IPS DF 19.7 (cell line): ENCODE measurements around the gene SYNE1.

Experiments
- DNase-seq: peaks from one replicate; pipeline ENCODE4 v3.0.0-alpha.2; 2013; ENCODE audit warnings: low read depth, low spot score

Gene SYNE1

DNA sequence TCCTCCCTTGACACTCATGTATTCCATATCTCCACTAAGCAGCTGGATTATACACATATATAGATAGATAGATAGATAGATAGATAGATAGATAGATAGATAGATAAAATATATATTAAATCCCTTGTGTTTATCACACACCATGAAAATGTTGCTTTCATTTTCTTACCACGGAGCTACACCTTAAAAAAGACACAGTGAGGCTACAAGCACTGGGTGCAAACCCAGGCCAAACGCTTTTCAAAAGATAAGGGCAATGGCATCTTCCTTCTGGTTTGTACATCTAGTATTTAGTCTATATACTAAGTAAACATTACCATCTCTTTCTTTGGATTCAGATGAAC lies 452.6 kb downstream of the SYNE1 start:
- DNase-seq, result no peak

DNA sequence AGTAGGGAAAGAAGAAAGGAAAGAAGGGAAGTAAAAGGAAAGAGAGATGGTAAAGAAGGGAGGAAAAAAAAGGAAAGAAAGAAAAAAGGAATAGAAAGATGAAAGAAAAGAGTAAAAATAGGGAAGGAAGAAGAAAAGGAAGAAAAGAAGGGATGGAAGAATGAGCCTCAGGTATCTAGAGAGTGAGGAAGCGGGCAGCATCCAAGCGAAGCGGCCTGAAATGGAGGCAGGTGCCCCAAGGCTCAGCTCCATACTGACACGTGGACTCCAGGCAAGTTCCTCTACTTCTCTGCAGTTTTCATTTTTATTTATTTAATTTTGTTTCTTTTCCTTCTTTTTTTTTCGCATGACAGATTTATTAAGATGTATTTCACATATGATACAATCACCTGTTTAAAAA lies 456.6 kb downstream of the SYNE1 start:
- no peak for DNase-seq

DNA sequence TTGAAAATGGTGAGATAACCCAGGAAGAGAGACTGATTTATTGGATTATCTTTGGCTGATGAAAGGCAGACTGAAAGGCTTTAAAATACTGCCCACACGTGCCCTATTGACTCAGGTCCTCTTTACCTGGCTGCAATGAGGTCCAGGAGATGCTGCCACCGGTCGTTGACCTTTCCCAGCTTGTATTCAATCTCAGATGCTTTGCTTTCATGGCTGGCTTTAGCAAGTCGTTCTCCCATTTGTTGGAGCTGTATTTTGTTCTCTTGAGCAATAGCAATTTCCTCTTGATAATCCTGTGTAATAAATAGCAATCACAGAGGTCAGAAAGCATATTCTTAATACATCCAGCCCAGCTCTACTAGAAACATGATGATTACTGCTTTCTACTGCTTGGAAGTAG lies 460.9 kb downstream of the SYNE1 start:
- no peak for DNase-seq

DNA sequence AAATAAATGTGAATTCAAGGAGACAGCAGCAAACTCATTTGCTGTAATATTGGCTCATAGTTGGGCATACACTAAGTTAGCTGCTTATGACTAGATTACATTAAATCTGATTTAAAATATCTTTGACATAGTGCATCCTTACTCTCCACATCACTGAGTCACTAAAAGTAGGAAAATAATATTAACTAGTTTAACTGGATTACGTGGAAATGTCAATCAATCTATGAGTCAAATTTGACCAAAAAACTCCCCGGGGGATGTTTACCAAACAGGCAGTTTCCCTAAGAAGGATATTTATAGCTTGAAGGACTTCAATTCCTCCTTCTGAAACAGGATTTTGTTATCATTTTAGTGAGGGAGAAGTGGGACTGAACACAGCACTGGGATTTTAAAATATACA lies 463.2 kb downstream of the SYNE1 start:
- no peak for DNase-seq

DNA sequence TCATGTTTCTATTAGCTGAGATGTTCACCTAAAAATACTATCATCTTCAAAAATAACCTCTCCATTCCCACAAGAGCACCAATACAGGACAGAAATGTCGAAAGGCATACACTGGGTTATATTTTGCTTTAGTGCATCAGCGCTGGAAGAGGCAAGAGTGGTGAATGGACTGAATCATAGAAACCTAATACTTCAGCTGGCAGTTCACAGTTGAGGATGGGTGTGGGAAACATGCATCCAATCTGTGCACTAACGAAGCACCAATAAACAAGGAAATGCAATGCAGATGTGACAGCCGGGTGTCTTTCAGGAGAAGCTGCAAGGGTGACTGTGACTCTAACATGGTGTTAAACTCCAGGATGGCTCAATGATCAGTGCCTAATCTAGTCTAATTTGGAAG lies 463.8 kb downstream of the SYNE1 start:
- no peak for DNase-seq

DNA sequence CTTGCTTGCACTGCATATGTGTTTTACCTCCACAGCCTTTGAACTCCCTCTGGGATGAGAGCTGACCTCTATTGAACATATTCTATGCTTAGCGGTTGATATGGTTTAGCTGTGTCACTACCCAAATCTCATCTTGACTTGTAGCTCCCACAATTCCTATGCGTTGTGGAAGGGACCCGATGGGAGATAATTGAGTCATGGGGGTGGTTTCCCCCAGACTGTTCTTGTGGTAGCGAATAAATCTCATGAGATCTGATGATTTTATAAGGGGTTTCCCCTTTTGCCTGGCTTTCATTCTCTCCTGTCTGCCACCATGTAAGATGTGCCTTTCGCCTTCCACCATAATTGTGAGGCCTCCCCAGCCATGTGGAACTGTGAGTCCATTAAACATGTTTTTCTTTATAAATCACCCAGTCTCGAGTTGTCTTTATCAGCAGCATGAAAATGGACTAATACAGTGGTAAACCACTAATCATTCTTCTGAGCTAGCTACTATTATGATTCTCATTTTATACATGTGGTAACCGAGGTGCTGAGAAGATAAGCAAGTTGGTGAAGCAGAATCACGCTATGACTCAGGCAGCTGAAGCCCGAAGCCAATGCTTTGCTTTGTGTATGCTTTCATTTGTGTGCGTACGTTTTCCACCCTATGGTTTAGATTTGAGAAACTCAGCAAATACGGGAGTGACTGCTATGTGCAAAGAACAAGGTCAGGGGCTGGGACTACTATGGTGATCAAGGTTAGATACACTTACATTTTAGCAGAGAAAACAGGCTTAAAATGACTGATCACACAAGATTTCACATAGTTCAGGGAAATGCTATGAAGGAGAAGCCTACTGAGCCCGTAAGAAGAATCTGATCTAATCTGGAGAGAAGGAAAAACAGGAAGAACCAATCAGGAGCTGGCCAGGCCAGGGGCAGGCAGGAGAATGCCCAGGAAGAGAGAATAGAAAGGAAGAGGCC lies 466.2 kb downstream of the SYNE1 start:
- DNase-seq, result no peak

DNA sequence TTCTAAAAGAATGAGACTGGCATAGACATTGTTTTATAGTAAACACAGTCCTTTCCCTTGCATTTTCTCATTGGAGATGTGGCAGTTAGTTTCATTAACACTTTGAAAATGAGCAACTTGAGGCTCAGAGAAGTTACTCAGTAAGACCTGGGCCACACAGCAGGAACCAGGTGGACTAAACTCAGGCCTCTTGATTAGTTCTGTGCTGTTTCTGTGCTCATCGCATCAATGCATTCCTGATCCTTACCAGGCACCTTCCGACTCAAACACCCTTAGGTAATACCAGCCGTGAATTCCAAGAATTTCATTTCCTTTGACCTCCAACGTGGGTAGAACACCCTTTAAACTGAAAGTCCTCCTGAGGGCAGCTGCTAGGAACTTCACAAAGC lies 466.9 kb downstream of the SYNE1 start:
- no peak for DNase-seq

DNA sequence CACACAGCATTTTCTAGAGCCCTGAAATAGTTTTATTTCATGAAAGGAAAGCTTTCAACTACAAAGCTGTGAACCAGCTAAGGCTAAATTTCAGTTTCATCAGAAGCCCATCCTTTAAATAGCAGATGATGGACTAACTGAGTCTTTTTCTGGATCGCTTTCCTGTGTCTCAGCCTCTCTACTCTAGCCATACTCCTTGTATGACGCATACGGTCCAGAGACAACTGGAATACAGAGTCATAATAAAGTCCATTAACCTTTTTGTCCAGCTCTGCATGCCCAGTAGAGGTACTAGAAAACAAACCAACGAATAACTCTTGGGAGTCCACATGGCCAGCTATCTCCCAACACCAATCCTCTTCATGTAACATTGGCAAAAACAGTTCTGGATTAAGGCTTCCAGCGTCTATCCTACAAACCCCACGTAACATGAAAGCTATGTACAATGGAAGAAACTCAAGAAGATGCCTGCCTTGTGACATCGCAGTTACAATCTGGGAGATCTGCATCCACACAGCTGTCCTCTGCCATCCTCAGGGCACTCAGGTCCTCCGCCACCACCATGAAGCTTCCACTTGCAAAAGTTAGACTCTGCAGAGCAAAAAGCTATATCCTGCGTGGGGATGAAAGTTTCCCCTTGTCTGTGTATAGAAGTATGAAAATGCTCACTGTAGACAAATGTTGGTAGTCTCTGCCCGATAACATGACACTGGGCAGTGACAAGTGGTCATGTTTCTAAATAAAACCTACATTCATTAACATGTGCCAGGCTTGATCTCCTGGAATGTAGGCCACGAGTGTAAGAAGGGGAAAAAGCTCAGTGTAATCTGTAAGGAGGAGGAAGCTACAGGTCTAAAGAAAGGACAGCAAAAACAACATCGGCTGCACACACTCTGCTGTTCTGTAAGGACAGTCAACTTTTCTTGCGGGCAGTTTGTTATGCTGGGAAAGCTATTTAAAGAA lies 469.2 kb downstream of the SYNE1 start:
- no peak for DNase-seq

DNA sequence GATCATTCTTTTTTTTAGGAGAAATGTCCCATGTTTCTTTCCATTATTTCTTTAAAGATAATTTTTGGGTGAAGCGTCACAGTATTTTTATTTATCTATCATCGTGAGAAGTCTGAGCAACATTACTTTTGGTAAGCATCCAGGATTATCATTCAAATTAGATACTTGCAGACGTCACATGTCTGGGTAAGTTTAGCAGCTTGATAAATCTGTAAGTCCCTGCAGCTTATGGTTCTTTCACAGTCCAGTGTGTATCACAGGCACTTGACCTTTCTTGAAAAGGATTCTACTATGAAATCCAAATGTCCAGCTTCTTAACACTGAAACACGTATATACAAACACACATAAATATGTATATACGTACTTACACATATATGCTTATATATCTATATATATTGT lies 470.3 kb downstream of the SYNE1 start:
- no peak for DNase-seq

DNA sequence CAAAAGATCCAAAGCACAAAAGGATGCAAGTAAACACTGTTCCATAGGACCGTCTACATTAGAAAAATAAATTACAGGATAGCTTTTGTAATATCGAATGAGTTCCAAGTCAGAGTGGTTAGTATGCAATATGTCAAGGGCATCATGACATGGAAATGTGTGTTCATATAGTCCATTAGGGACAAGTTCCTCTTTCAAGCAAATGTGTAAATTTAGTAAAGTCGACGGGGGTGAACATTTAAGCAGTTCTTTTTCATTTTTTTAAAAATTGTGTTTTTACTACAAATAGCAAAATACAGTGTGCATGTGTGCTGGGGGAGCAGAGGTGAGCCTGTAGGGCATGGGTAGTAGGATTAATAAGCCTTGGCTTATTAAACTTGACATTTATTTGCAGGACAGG lies 470.7 kb downstream of the SYNE1 start:
- no peak for DNase-seq

DNA sequence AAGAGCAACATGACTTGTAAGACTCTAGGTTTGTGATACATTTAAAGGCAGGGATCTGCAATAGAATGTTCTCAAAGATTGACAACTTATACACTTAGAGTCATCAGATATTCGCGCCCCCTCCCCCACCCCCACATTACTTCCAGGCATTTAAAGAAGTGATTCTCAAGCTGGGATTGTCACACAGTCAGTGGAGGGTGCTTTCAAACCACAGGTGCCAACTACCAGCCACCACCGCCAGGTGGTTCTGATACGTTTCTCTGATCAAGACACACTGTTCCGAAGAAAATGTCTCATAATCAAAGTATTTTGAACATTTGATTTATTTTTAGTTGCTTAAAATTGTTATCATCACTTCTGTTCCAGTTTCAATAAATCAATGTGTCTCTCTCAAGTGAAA lies 472.2 kb downstream of the SYNE1 start:
- DNase-seq, result no peak

DNA sequence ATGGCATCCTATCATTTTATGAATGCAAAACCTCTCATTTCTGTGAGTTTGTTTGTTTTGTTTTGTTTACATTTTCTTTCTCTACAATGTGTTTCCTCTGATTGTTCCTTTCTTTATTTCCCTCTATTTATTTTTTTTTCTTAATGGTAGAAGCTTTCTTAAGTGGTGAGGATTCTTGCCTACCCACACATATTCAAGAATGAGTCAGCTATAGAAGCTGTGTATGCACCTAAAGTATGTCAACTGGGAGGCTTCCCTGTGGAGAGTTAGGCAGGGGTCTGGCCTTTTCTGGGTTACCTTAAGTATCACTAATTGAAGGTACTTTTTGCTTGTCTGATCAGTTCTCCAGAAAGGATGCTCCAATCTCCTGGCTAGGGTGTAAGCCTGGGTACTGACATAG lies 475.7 kb downstream of the SYNE1 start:
- DNase-seq, result no peak

DNA sequence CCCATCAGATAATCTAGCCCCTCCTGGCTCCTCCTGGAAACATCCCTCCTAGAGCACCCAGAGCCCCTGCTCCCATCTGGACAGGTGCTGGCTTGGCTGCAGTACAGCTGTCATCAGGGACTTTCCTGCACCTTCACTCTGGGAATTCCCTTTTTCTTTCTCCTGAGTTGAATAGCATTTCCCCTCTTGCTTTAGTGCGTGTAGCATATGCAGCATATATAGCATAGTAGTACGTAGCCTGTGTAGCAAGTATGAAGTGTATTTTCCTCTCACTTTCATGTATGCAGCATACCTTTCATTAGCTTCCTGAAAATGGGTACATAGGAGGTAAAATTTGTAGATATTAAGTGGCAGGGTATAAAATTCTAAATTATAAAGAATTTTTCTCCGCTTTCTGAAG lies 476.8 kb downstream of the SYNE1 start:
- DNase-seq, result no peak

DNA sequence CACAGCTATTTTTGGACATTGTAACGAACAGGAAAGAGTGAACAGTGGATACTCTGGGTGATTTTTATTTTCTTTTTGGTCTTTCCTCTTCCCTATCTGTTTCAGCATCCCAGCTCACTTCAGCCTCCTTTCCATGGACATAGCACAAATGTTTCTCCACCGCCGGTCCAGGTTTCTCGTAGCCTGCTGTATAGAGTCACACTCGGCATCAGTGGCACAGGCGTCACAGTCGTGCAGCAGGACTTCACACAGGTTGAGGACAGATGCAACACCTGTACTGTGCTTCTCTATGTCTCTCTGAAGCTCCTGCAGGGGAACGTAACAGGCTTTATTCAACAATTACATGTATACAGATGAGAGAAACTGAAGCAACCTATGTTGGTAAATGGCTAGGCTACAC lies 481.4 kb downstream of the SYNE1 start:
- no peak for DNase-seq

DNA sequence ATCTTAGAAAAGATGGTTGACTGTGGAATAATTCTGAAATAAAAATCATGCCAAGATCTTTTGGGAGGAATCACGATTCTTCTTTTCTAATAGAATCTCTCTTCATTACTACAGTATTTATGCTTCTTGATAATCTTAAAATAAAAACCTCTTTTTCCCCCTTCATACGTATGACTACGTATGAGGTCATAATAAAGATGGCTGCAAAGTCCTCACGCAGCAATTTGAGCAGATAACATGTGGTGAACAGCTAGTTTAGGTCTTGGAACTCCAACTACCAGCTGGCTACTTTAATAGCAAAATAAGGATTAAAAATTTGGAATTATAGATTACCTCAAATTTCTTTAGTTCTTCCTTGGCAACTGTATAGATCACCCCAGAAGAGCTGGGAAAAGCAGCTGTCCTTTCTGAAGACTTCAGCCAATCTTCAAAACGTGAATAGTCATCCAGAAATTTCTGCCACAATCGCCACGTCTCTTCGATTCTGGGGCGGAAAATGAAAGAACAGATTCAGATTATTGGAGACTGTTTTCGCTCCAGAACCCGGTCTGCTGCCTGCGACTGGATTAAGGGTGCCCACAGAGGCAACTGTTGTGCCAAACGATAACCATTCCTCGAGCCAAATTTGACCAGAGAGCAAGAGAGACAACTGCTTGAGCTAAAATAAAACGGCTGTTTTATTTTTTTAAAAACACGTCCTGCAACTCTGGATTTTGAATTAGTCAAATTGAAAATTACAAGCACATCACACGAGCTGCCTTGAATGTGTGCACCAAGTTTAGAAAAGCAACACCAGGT lies 482.4 kb downstream of the SYNE1 start:
- DNase-seq, result no peak

DNA sequence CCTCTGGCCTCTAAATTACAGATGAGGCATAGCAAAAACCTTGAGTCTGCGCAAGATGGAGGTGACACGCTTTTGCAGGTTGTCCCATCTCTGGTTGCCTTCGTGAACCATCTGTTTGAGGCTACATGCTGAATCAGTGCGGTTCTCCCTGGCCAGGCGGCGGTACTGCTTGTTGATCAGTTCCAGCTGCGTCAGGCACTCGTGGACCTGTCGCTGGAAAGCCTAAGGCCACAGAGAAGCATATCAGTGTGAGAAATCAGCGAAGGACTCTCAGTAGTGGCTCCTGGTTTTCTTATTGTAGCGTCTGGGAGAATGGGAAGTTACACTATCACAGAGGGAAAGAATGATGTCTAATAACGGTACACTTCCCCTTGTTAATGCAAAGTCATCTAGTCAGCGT lies 485.2 kb downstream of the SYNE1 start:
- DNase-seq, result no peak

DNA sequence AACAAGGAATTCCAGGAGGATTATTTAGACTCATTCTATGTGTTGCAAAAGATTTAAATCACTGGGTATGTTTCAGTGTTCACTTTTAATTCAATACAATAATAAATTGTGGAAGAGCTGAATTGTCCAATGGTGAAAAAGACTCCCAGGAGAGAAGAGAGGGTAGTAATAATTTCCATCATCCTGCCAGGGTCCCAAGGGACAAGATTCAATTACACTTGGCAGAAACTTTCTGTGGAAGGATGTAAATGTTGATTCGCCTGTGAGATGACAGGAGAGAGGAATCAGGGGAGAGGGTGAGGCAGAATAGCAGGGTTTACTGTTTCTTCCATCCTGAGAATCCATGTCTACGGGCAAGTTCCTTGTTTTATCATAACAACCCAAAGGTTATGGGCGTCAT lies 487.0 kb downstream of the SYNE1 start:
- no peak for DNase-seq

DNA sequence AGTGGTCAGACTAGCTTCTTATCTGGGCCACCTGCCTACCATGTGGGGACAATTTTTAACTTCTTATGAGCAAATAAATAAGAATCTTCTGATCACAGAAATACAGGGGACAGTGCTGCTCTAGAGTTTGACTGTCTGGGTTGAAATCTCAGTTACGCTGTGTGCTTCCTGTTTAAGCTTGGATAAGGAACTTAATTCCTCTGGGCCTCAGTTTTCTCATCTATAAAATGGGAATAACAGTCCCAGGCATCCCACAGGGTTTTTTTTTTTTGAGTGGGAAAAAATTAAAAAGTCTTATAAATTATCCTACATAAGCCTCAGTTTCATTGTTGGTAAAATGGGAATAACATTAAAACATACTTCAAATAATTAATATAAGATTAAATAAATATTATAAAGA lies 488.8 kb downstream of the SYNE1 start:
- DNase-seq, result no peak

DNA sequence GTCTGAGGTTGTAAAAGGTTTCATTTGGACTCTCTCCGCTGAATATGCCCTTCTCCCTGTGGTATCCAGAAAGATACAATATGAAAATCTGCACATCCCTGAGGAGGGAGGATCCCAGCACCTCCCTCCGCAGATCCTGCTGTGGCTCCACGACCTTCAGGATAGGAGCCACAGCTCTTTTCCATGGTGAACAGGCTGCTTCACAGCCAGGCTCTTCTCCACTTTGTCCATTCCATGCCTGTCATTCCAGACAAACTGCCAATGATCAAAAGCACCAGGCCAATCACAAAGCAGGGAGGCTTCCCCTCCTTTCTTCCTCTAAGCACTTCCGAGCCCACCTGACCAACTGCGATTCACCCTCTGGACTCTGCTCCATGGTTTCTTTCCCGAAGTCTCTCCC lies 489.9 kb downstream of the SYNE1 start:
- DNase-seq, result no peak

DNA sequence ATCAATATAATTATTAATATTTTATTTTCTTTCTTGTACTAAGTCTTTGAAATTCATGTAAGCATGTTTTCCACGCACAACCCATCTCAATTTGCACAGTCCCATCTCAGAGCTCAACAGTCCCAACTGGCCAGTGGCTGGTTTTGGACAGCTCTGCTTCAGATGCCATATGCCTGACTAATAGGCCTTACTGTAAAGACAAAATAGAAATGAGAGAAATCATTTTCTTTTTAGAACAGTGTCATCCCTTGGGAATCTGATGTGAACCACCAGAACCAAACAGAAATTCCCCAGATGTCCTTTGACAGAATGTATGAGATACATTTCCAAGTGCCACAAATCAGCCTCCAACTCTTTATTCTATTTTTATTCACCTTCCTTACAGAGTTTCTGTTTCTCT lies 490.8 kb downstream of the SYNE1 start:
- no peak for DNase-seq

DNA sequence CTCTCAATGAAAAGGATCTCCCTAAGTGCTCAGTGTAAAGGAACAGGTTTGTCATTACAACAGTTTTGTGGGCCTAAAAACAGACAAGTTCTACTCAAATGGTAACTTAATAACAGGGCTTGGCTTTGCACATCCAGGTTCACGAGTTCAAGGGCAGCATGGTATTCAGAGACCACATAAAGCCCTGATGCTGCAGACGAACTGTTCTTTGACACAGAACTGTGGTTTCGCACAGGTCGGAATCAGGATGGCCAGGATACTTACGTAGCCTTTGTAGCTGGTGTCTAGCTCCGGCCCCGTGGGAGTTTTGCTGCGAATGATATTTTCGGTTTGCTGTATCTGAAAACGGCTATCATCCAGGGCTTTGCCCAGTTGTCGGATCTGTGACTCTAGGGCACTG lies 493.8 kb downstream of the SYNE1 start:
- no peak for DNase-seq

DNA sequence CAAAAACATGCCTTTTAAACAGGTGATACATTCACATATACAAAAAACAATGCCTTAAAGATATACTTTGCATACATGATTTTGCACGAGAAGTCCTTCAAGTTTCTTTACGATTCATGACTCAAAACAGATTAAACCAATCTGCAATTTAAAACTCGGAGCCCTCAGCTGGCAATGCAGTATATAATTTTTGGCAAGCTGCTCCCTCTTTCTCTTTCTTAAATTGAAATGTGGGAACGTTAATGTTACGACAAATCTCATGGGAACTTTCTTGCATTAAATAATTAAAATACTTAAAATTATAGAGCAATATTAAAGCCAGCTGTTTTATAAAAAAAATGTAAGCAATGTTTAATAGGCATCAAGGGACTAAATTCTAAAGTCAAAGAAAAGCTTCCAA lies 495.1 kb downstream of the SYNE1 start:
- no peak for DNase-seq
